Panc1 (cell line): ENCODE data around the gene RPL38.

Experiments
- POLR2AphosphoS5 ChIP-seq: IDR thresholded peaks from 2 replicates; pipeline ENCODE4 v1.6.1; 2012; ENCODE audit warnings: mild to moderate bottlenecking, low read depth, low read length, moderate library complexity
- SIN3A ChIP-seq: IDR thresholded peaks from 2 replicates; pipeline ENCODE4 v1.6.1; 2012; ENCODE audit warnings: low read depth, mild to moderate bottlenecking, low read length, moderate library complexity, borderline replicate concordance; ENCODE audit not compliant: insufficient read depth
- TF ChIP-seq, protein P1 (sequence below): fragments of 450-650 bp; IDR thresholded peaks from 2 replicates; pipeline ENCODE4 v1.5.1; 2017; ENCODE audit warnings: mild to moderate bottlenecking

- TF ChIP-seq SIN3A, result no peak
- TF ChIP-seq, protein P1, sequence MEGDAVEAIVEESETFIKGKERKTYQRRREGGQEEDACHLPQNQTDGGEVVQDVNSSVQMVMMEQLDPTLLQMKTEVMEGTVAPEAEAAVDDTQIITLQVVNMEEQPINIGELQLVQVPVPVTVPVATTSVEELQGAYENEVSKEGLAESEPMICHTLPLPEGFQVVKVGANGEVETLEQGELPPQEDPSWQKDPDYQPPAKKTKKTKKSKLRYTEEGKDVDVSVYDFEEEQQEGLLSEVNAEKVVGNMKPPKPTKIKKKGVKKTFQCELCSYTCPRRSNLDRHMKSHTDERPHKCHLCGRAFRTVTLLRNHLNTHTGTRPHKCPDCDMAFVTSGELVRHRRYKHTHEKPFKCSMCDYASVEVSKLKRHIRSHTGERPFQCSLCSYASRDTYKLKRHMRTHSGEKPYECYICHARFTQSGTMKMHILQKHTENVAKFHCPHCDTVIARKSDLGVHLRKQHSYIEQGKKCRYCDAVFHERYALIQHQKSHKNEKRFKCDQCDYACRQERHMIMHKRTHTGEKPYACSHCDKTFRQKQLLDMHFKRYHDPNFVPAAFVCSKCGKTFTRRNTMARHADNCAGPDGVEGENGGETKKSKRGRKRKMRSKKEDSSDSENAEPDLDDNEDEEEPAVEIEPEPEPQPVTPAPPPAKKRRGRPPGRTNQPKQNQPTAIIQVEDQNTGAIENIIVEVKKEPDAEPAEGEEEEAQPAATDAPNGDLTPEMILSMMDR, result no peak
- TF ChIP-seq POLR2AphosphoS5, result no peak
Observed at GRCh38 chr17:74250324-74250995, 47.0 kb downstream of the RPL38 start.
